Measurements from ENCODE around the gene TACC2. TPM values are rescaled to one million over a fixed set of nuclear protein-coding genes. Genes with fewer than 3 reads are reported as not detected.

Gene TACC2
- total RNA-seq, 8 experiments from 2014 or later, result 14.0 to 63.3 (median 31.9) TPM

DNA sequence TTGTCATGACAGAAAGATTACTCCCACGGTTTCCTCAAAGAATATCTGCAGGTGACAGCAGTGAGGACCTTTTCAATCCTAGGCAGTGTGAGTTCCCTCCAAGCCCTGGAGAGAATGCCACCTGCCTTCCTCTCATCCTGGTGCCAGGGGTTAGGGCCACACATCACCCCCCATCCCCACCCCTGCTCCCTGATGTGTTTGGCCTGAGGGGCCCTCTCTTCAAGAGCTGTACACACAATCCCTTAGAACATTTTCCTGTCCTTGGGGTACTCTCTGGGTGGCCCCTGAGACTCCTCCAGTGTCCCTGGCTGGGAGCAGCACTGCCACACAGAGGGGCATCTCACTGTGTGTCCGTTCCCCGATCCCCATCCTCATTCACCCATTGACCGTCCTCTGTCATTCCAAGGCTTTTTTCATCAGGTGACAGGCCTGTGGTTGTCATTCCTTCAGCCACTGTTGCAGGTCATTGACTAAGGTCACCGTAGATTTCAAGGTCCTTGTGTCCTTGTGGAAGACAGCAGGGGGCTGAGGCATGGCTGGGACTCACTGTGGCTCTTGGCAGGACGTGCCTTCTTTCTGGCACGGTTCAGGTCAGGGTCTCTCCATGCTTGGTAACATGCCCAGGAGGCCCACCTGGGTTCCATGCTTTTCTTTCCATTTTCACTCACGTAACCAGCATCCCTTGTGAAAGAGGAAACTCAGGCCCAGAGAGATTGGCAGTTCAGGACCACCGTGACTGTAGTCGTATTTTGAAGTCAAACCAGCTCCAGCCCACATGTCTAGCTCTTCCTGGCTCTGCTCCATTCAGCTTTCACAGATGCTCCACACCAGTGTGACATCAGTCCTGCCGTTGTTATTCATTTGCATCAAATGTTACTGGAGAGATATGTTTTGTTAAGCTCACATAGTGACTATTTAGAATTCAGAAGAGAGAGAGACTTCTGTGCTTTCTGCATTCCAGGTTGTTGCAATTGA, 255.3 kb downstream of the TACC2 start:
- H3K4me1 ChIP-seq (replicated peaks in 1 of 2), result peaks cover 0 to 7% of the 10 kb centered on the region in 2 donors
- in situ Hi-C loops (cut with MboI; ENCODE audit: low pct_unique_long_range_greater_than_20kb in 2 of 9, low sequenced_read_pairs in 9 of 9, unreplicated experiment in 9 of 9), result no loop called here
- no peak for ATAC-seq (replicated peaks in 6 of 8)
- 50 to 95% (median 78%) methylated on average over 2 to 7 of the region's 11 CpGs; no CpG with 5 or more reads in 1 of the 10 experiments for WGBS, 10 experiments
- H3K4me3 ChIP-seq, result no peak overlapping the region
- H3K27ac ChIP-seq, result no peak overlapping the region

DNA sequence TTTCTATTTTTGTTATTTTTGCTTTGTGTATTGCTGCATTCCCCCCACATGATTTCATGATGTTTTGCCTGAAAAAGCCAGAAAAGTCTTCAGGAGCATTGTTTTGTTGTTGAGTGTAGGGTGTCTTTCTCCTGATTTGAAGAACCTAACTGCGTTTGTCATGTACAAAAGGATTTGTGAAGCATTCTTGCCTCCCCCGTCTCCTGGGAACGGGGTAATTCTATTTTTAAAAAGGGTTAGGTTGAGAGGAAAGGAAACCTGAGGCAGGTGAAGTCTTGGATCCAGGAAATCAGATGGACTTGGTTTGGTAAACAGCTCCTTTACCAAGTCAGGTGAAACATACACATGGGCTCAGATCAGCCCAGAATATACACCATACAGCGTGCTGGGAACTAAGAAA, 256.2 kb downstream of the TACC2 start:
- in situ Hi-C loops (cut with MboI; ENCODE audit: low pct_unique_long_range_greater_than_20kb in 2 of 9, low sequenced_read_pairs in 9 of 9, unreplicated experiment in 9 of 9), result no loop called here
- Histone ChIP-seq H3K4me1 (replicated peaks in 1 of 2) (peaks cover 0 to 7% of the 10 kb centered on the region in 2 donors), H3K27ac (no peak overlapping the region), H3K4me3 (no peak overlapping the region)
- WGBS, 10 experiments, result 83 to 100% (median 90%) methylated on average over 2 to 4 of the region's 4 CpGs
- ATAC-seq (replicated peaks in 6 of 8), result no peak

DNA sequence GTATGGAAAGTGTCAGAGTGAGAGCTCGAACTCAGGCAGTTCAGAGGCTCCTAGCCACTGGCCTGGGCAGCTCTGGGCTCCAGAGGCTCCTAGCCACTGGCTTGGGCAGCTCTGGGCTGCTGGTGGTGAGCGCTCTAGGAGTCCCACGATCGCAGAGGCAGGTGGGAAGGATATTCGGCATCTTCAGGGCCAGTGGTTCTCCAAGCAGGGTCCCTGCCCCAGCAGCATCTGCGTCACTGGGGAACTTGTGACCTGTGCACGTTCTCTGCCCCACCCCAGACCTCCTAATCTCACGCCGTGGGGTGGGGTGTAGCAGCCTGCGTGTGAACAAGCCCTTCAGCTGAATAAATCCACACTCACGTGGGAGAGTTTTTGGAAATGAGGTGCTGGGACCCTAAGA, 256.9 kb downstream of the TACC2 start:
- Histone ChIP-seq H3K27ac (no peak overlapping the region), H3K4me1 (replicated peaks in 1 of 2) (peaks cover 0 to 7% of the 10 kb centered on the region in 2 donors), H3K4me3 (no peak overlapping the region)
- in situ Hi-C loops (cut with MboI; ENCODE audit: low pct_unique_long_range_greater_than_20kb in 2 of 9, low sequenced_read_pairs in 9 of 9, unreplicated experiment in 9 of 9), result no loop called here
- no peak for ATAC-seq (replicated peaks in 6 of 8)
- 70 to 100% (median 100%) methylated on average over 1 to 4 of the region's 11 CpGs; no CpG with 5 or more reads in 6 of the 10 experiments for WGBS, 10 experiments

DNA sequence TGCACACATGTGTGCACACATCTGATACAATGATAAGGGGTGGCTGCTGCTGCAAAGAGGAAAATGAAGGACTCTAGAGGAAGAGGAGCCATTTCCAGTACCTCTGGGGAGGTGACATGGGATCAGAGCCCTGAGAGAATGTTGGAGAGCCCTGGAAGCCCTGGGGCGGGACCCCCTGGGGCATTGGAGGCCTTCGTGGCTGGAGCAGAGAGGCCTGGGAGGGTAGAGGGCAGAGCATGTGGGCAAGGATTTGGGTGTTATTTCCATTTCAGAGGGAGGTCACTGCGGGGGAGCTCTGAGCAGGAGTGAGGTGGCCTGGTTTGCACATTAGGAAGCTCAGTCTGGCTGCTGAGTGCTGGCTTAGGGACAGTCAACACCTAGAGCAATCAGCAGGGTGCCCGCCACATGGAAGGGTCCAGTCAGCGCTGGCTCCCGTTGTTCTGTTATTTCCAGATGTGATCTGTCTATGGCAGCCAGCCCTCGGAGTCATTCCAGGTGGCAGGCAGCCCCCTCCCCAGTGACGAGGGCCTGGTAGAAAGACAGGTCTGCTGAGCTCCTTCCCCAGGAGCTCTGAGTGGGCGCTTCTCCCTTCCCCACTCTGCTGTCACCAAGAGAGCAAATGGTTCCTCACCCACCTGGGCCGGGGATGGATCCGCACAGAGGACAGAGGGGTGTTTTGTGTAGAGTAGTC, 258.0 kb downstream of the TACC2 start:
- no peak overlapping the region for H3K27ac ChIP-seq
- 90 to 100% (median 94%) methylated on average over 1 to 4 of the region's 11 CpGs; no CpG with 5 or more reads in 7 of the 10 experiments for WGBS, 10 experiments
- in situ Hi-C loops (cut with MboI; ENCODE audit: low pct_unique_long_range_greater_than_20kb in 2 of 9, low sequenced_read_pairs in 9 of 9, unreplicated experiment in 9 of 9), result no loop called here
- ATAC-seq (replicated peaks in 6 of 8), result peak in 1 of 8 experiments; percentile 23
- peaks cover 0 to 7% of the 10 kb centered on the region in 2 donors for H3K4me1 ChIP-seq (replicated peaks in 1 of 2)
- H3K4me3 ChIP-seq, result no peak overlapping the region

DNA sequence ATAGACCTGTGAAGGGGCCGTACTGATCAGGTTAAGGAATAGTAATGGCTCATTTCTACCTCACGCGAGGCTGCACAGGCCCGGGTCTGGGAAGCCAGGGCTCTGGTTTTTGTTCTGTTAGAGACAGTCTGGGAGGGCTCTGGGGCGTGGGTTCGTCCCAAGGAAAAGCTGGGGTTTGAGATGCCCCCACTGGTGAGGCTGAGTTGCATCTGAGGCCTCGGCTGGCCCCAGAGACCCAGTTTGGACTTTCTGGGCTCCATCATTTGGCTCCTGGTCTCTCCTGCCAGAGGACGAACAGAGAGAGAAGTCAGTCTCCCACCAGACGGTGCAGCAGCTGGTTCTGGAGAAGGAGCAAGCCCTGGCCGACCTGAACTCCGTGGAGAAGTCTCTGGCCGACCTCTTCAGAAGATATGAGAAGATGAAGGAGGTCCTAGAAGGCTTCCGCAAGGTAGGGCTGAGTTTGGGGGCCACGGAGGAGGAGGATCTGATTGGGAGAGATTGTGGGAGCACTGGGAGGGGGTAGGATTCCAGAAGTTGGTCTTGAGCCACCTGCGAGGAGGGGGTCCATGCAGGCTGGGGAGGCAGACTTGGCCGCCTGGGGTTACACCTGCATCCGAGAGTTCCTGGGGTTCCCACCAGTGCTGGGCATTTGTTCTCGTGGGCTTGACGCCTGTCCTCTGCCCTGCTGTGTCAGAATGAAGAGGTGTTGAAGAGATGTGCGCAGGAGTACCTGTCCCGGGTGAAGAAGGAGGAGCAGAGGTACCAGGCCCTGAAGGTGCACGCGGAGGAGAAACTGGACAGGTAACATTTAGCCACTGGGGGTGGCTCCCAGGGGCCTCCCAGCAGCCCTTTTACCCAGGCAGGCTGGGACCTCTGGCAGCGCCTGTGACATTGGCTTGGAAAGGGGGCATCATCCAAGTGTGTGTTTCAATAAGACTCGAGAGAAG, 259.7 kb downstream of the TACC2 start:
- WGBS, 10 experiments, result 70 to 100% (median 100%) methylated on average over 1 to 9 of the region's 25 CpGs; no CpG with 5 or more reads in 1 of the 10 experiments
- peaks cover 0 to 7% of the 10 kb centered on the region in 2 donors for H3K4me1 ChIP-seq (replicated peaks in 1 of 2)
- no peak overlapping the region for H3K4me3 ChIP-seq
- in situ Hi-C loops (cut with MboI; ENCODE audit: low pct_unique_long_range_greater_than_20kb in 2 of 9, low sequenced_read_pairs in 9 of 9, unreplicated experiment in 9 of 9), result no loop called here
- no peak for ATAC-seq (replicated peaks in 6 of 8)
- no peak overlapping the region for H3K27ac ChIP-seq

DNA sequence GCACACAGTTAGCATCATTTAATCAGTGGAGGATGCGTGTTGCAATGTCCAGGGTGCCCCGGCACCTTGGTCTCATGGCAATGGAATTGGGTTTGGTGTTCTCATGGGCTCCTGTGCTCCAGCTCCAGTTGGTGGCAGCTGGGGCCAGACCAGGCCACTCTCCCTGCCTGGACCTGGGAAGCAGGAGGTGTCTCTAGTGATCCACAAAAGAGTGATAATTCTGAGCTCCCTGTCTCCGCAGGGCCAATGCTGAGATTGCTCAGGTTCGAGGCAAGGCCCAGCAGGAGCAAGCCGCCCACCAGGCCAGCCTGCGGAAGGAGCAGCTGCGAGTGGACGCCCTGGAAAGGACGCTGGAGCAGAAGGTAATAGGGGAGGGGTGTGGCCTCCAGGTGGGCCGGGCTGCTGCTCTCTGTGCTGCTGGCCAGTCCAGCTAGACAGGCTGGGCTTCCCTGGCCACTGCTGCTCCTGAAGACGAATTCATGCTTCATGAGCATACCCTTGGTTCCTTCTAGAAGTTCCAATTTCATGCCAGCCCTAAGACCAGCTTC, 260.4 kb downstream of the TACC2 start:
- Histone ChIP-seq H3K4me1 (replicated peaks in 1 of 2) (peaks cover 0 to 7% of the 10 kb centered on the region in 2 donors), H3K27ac (no peak overlapping the region), H3K4me3 (no peak overlapping the region)
- ATAC-seq (replicated peaks in 6 of 8), result no peak
- in situ Hi-C loops (cut with MboI; ENCODE audit: low pct_unique_long_range_greater_than_20kb in 2 of 9, low sequenced_read_pairs in 9 of 9, unreplicated experiment in 9 of 9), result no loop called here
- WGBS, 10 experiments, result 86 to 100% (median 95%) methylated on average over 2 to 6 of the region's 11 CpGs; no CpG with 5 or more reads in 4 of the 10 experiments

DNA sequence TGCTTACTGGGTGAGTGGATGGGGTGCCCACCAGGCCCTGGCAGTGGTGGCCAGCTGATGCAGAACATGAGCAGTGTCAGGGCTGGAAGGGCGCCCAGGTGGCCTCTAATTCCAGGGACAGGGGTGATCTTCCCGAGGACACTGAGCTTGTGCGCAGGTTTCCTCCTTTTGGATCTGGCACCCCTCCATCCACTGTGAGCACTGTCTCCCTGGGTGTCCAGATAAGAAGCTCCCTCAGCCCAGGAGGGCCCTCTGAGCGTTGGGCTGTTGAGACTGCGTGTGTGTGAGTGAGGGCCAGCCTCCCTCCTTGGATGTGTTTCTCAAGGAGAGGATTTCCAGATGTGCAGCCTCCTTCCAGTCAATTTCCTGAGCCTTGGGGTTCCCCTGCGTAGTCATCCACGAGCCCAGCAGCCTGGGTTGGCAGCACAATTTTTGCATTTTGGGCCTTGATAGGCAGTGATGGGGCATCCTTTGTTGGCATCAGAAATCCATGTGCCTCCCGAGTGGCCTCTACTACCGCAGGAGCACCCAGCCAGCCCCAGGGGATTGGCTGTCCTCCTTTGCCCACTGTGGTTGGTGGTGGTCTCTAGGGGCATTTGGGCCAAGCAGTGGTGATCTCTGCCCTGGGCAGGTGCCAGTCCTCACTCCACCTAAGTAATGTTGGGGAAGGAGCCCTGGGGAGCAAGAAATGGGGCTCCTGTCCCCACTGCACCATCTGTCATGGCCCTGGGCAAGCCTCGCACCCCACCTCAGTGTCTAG, 261.2 kb downstream of the TACC2 start:
- Histone ChIP-seq H3K4me3 (no peak overlapping the region), H3K4me1 (replicated peaks in 1 of 2) (peaks cover 0 to 2% of the 10 kb centered on the region in 2 donors), H3K27ac (no peak overlapping the region)
- ATAC-seq (replicated peaks in 6 of 8), result no peak
- 80 to 100% (median 97%) methylated on average over 1 to 4 of the region's 10 CpGs; no CpG with 5 or more reads in 3 of the 10 experiments for WGBS, 10 experiments
- in situ Hi-C loops (cut with MboI; ENCODE audit: low pct_unique_long_range_greater_than_20kb in 2 of 9, low sequenced_read_pairs in 9 of 9, unreplicated experiment in 9 of 9), result no loop called here

DNA sequence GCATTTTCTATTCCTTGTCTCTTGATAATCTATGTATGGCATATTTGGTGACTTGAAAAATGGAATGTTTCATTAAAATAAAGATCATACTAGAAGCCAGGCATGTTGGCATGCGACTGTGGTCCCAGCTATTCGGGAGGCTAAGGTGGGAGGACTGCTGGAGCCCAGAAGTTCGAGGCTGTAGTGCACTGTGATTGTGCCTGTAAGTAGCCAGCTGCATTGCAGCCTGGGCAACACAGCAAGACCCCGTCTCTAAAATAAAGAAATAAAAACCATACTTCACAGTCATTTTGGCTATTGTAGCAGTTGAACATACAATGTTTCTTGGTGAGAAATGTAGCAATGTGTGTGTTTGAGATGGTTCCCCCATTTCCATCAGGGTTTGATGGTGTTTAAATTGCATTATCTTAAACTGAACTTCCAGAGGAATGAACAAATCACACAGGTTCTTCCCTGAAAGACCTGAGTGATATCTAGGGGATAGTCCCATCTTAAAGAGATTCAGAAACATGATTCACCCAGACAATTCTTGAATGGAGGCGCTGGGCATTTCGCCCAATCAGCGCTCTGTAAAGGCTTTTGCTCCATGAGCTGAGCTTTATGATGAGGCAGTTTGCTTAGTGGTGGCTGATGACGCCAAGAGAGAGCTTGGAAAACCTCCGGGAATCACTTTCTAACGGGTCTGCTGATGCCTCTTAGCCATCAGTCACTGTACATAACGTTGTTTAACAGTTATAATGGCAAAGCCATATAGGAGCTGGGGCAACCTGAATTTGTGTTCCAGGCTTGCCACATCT, 262.7 kb downstream of the TACC2 start:
- Histone ChIP-seq H3K27ac (no peak overlapping the region), H3K4me1 (replicated peaks in 1 of 2) (no peaks in the 10 kb centered on the region), H3K4me3 (no peak overlapping the region)
- ATAC-seq (replicated peaks in 6 of 8), result no peak
- 86 to 100% (median 94%) methylated on average over 1 to 11 of the region's 11 CpGs; no CpG with 5 or more reads in 2 of the 10 experiments for WGBS, 10 experiments
- in situ Hi-C loops (cut with MboI; ENCODE audit: low pct_unique_long_range_greater_than_20kb in 2 of 9, low sequenced_read_pairs in 9 of 9, unreplicated experiment in 9 of 9), result no loop called here

DNA sequence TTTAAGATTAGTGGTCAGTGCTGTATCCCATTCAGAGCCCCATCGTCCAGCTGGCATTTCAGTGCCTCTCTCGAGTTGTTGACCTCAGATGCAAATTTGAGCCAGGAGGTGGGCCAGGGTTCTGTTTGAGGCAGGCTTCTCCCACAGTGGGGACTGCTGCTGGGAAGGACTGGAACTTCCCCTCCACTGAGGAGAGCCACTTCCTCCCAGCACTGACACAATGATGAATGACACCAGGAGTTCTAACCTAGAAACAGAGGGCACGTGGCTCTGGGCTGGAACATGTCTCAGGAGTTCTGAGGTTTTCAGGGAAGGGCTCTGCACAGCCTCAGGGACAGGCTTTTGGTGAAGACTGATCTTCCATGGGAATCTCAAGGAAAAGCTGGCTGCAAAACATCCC, 263.8 kb downstream of the TACC2 start:
- Histone ChIP-seq H3K27ac (no peak overlapping the region), H3K4me1 (replicated peaks in 1 of 2) (no peaks in the 10 kb centered on the region), H3K4me3 (no peak overlapping the region)
- in situ Hi-C loops (cut with MboI; ENCODE audit: low pct_unique_long_range_greater_than_20kb in 2 of 9, low sequenced_read_pairs in 9 of 9, unreplicated experiment in 9 of 9), result no loop called here
- WGBS, 10 experiments, result 50 to 71% (median 67%) methylated on average over 1 to 3 of the region's 3 CpGs; no CpG with 5 or more reads in 7 of the 10 experiments
- peak in 4 of 8 experiments; percentile 20 to 73 (median 38) for ATAC-seq (replicated peaks in 6 of 8)

DNA sequence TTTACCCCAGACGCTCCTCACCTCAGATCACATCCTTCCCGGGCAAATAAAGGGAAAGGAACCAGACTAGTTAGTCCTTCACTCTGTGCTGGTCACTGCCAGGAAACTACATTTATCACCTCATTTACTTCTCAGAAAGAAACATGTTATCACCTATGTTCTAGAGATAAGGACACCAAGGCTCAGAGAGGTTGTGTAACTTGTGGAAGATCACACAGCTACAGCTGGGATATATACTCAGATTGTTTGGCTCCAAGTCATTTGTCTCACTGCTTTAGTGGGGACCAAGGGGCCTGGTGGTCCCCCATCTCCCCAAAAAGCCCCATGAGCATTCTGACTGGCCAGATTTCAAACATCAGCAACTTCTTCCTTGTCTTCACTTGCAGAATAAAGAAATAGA, 264.6 kb downstream of the TACC2 start:
- H3K4me3 ChIP-seq, result no peak overlapping the region
- WGBS, 10 experiments, result 94 to 100% (median 100%) methylated on average over 1 to 2 of the region's 2 CpGs; no CpG with 5 or more reads in 5 of the 10 experiments
- in situ Hi-C loops (cut with MboI; ENCODE audit: low pct_unique_long_range_greater_than_20kb in 2 of 9, low sequenced_read_pairs in 9 of 9, unreplicated experiment in 9 of 9), result no loop called here
- ATAC-seq (replicated peaks in 6 of 8), result no peak
- no peak overlapping the region for H3K27ac ChIP-seq
- no peaks in the 10 kb centered on the region for H3K4me1 ChIP-seq (replicated peaks in 1 of 2)

DNA sequence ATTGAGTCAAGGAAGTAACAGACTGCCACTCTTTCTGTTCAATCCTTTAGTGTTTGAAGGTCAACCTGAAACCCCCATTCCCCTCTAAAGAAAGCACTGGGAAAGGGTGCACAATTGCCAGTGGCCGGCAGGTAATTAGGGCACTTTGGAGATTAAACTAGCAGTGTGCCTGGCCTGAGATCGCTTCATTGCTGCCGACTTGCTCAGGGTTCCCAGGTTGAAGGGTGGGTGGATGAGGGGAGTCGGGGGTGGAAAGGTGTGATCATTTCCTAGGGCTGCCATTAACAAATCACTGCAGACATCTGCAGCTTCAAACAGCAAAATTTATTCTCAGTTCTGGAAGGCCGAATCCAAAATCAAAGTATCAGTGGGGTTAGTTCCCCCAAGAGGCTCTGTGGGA, 265.9 kb downstream of the TACC2 start:
- WGBS, 10 experiments, result 57 to 100% (median 74%) methylated on average over 1 to 3 of the region's 5 CpGs; no CpG with 5 or more reads in 5 of the 10 experiments
- no peak overlapping the region for H3K4me3 ChIP-seq
- no peak overlapping the region for H3K27ac ChIP-seq
- no peaks in the 10 kb centered on the region for H3K4me1 ChIP-seq (replicated peaks in 1 of 2)
- in situ Hi-C loops (cut with MboI; ENCODE audit: low pct_unique_long_range_greater_than_20kb in 2 of 9, low sequenced_read_pairs in 9 of 9, unreplicated experiment in 9 of 9), result no loop called here
- ATAC-seq (replicated peaks in 6 of 8), result no peak
